Tibial nerve (tissue), 3 donors: ENCODE measurements around the gene ASB14.

ENCODE experiments used
- POLR2A ChIP-seq, 2 donors: fragments of 450-650 bp; IDR thresholded peaks; one replicate each; pipeline ENCODE4 v1.6.1; 2017; ENCODE audit warnings: antibody characterized with exemption in 2 of 2, mild to moderate bottlenecking in 2 of 2, moderate library complexity in 2 of 2
- TF ChIP-seq, protein P1 (sequence below), 5 experiments: fragments of 200-600 bp in 3 of 5; fragments of 450-650 bp in 2 of 5; sonication (generic) in 3 of 5; IDR thresholded peaks; one replicate each; pipeline ENCODE4 v1.5.1; 2016 to 2019; ENCODE audit warnings: antibody characterized with exemption in 5 of 5, mild to moderate bottlenecking in 3 of 5, moderate library complexity in 2 of 5

DNA sequence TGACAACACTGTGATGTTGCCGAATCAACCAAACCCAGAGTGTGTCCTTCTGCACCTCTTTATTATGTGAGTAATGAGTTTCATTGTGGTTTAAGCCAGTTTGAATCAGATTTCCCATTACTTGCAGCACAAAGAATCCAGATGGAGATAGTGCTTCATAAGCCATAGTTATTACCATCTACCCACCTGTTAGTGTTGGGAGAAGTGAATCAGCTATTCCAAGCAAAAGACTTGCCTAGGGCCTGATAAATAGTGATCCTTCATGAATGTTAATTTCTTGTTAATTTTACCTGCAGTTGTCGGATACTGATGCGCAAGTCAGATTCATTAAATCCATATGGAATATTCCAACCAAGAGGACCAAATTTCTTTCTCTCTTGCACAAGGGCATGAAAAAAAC lies 21.7 kb upstream of the ASB14 start:
- TF ChIP-seq, protein P1, sequence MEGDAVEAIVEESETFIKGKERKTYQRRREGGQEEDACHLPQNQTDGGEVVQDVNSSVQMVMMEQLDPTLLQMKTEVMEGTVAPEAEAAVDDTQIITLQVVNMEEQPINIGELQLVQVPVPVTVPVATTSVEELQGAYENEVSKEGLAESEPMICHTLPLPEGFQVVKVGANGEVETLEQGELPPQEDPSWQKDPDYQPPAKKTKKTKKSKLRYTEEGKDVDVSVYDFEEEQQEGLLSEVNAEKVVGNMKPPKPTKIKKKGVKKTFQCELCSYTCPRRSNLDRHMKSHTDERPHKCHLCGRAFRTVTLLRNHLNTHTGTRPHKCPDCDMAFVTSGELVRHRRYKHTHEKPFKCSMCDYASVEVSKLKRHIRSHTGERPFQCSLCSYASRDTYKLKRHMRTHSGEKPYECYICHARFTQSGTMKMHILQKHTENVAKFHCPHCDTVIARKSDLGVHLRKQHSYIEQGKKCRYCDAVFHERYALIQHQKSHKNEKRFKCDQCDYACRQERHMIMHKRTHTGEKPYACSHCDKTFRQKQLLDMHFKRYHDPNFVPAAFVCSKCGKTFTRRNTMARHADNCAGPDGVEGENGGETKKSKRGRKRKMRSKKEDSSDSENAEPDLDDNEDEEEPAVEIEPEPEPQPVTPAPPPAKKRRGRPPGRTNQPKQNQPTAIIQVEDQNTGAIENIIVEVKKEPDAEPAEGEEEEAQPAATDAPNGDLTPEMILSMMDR (IDR thresholded peaks at IDR 0.05): no peak
- no peak for TF ChIP-seq POLR2A (IDR thresholded peaks at IDR 0.05)
